ENCODE data around the gene PDGFB. TPM values are rescaled to one million over a fixed set of nuclear protein-coding genes. Genes with fewer than 3 reads are reported as not detected.

PDGFB gene
- 10 to 100 TPM; 12.2 to 22.3 (median 17.5) TPM for total RNA-seq

DNA sequence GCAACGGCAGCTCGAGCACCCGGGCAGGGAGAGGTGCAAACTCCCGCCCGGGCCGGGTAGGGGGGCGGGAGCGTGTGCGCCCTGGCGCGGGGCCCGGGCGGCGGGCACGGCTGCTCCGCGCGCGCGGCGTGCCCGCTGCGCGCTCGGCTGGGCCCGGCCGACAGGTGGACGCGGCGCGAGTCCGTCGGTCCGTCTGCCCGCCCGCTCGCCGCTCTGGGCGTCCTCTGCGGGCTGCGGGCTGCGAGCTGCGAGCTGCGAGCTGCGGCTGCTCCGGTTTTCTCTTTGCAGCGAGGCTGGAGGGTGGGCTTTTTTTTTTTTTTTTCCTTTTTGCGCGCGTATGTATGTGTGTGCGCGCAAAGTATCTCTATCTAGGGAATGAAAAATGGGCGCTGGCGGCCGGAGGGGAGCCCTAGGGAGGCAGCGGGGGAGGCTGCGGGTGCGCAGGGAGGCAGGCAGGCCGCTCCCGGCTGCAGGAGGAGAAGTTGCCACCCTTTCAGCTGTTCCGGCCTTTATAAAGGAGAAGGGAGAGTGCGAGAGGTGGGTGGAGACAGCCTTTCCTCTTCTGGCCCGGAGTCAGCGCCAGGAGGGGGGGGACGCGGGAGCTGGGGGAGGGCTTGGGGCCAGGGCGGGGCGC is at the start of gene PDGFB:
Gene PDGFB, minus strand, starts transcription at position 487 of the 634 bp plus-strand sequence. CDS start 1,019 bp downstream, outside the sequence.
- TF ChIP-seq CTCF (IDR thresholded peaks at IDR 0.05): no peak
- no peak for TF ChIP-seq POLR2A (IDR thresholded peaks at IDR 0.05)
- peak within 1 kb of the TSS; percentile 47 for H3K4me3 ChIP-seq (ENCODE audit: low read depth, poor library complexity, severe bottlenecking)
- intact Hi-C loops (cut with DNase I; ENCODE audit: low total_unique reads): loop anchor here (5.0 kb wide), 1 partner anchor 68 kb away; no protein-coding TSS in a partner anchor
- no peak for DNase-seq (ENCODE audit: low spot score in 2 of 2)
- 0% methylated on average over 55 to 66 of the region's 68 CpGs for WGBS, 2 donors

GRCh38 chr22:39293766-39294368 is 49.1 kb upstream of the PDGFB start:
- no peak for TF ChIP-seq POLR2A (IDR thresholded peaks at IDR 0.05)
- no peak for TF ChIP-seq CTCF (IDR thresholded peaks at IDR 0.05)
- intact Hi-C loops (cut with DNase I; ENCODE audit: low total_unique reads): no loop called here
- 80% methylated on average over 15 of the region's 15 CpGs for WGBS, 2 donors

DNA sequence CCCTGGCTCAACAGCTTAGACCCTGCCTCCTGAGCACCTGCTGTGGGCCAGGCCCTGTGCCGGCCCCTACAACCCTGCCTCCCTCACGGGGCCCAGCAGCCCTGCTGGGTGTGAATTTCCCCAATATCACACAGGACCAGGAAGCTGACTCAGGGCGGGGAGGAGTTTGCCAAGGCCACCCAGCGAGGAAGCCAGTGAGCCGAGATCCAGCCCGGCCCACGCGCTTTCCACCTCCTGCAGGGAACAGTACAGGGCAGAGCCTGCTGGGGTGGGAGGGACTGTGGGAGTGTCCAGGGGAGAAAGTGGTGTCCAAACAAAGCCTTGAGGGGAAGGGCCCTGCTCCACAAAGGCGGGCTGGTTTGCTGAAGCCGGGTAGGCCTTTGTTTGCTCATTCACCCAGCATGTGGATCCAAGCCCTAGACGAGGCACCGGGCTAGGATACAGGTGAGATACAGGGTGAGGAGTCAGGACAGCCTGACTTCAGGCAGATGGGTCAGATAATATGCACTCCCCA is 47.8 kb upstream of the PDGFB start:
- intact Hi-C loops (cut with DNase I; ENCODE audit: low total_unique reads): no loop called here
- peak; percentile 91 to 97 for DNase-seq (ENCODE audit: low spot score in 2 of 2)
- H3K4me3 ChIP-seq (ENCODE audit: low read depth, poor library complexity, severe bottlenecking): no peak overlapping the region
- 6 to 10% methylated on average over 7 to 12 of the region's 12 CpGs for WGBS, 2 donors
- no peak for TF ChIP-seq CTCF (IDR thresholded peaks at IDR 0.05)
- no peak for TF ChIP-seq POLR2A (IDR thresholded peaks at IDR 0.05)

More at GRCh38 chr22:39293766-39294368, 49.1 kb upstream of the PDGFB start:
- DNase-seq (ENCODE audit: low spot score in 2 of 2): no peak
- no peak overlapping the region for H3K4me3 ChIP-seq (ENCODE audit: low read depth, poor library complexity, severe bottlenecking)

- no peak for DNase-seq (ENCODE audit: low spot score in 2 of 2)
- intact Hi-C loops (cut with DNase I; ENCODE audit: low total_unique reads): no loop called here
- no peak overlapping the region for H3K4me3 ChIP-seq (ENCODE audit: low read depth, poor library complexity, severe bottlenecking)
- WGBS, 2 donors: 24 to 39% methylated on average over 7 to 19 of the region's 19 CpGs
- TF ChIP-seq POLR2A (IDR thresholded peaks at IDR 0.05): no peak
- no peak for TF ChIP-seq CTCF (IDR thresholded peaks at IDR 0.05)
Measured at GRCh38 chr22:39292031-39292462, 47.3 kb upstream of the PDGFB start.

DNA sequence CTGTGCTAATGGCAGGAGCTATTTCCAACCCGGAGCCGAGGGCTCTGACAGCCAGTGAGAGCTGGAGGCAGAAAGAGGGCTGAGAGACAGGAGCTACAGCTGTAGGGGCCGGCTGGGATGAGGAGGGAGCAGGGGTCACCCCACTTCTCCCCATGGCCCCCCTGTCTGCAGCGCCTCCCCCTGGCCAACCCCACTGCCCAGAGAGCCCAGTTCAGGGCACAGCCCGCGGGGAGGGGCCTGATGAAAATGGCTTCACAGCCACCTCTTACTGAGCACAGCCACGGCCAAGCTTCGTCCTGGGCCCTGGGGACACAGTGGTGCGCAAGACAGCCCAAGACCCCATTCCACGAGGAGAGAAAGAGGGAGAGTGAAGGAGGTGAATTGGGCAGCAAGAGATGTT is 46.7 kb upstream of the PDGFB start:
- TF ChIP-seq CTCF (IDR thresholded peaks at IDR 0.05): no peak
- TF ChIP-seq POLR2A (IDR thresholded peaks at IDR 0.05): no peak
- no peak for DNase-seq (ENCODE audit: low spot score in 2 of 2)
- no peak overlapping the region for H3K4me3 ChIP-seq (ENCODE audit: low read depth, poor library complexity, severe bottlenecking)
- intact Hi-C loops (cut with DNase I; ENCODE audit: low total_unique reads): no loop called here
- 84 to 91% methylated on average over 7 to 10 of the region's 10 CpGs for WGBS, 2 donors
